ENCODE results near the gene ACAA1.

ACAA1 gene

DNA sequence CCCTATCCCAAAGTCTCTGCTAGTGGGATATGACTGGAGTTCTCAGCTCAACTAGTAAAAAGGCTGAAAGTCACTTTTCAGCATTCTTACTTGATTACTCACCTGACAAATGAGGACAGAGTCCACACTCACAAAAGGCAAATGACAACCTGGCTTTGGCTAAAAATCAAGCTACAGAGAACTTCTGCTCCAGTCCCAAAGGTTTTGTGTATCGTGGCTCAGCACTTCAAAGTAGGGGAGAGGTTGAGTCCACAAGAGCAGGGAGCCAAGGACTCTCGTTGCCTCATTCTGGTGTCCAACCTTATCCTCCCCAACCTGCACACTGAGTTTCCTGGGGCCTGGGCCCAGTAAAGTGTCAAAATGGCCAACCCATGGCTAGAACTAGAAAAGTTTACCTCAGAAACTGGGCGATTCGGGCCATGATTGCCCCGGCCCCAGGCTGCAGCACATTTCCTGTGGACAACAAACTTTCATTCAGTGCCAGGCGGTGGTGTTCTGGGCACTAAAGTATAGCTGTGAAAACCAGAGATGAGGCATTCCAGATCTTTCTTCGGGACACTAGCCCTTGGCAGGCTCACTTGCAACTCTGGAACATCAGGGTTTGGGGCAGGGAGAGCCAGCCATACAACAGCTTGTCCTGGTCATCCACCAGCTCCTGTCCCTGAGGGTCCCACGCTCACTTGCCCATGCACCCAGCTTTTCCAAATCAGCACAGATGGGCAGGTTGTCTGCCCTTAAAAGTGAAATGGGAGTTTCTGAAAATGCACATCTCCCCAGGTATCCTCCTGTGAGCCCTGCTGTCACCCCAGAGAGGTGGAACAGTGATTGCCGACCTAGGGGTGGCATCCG, 3.1 kb downstream of the ACAA1 start:
- no peak for DNase-seq

- no peak for DNase-seq
Observed at GRCh38 chr3:38133209-38133556, 3.7 kb downstream of the ACAA1 start.

- DNase-seq: no peak
Observed at GRCh38 chr3:38131621-38132369, 5.1 kb downstream of the ACAA1 start.

DNA sequence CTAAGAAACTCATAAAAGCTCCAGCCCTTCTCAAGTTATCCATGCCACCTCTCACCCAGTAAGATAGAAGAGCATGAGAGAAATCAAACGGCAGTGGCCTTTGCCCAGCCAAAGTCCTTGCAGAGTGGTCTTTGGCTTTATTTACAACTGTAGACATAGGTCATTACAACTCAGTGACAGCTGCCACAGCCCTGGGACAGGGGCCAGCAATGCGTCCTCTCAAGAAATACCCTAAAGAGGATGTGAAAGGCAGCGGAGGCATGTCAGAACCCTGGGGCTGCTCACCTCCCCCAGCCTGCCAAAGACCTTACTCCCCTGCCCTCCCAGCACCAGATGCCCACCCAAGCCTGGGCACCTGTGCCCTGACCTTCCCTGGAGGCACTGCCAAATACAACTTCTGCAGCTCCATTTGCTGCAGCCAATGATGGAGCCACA, 6.3 kb downstream of the ACAA1 start:
- DNase-seq: no peak

DNA sequence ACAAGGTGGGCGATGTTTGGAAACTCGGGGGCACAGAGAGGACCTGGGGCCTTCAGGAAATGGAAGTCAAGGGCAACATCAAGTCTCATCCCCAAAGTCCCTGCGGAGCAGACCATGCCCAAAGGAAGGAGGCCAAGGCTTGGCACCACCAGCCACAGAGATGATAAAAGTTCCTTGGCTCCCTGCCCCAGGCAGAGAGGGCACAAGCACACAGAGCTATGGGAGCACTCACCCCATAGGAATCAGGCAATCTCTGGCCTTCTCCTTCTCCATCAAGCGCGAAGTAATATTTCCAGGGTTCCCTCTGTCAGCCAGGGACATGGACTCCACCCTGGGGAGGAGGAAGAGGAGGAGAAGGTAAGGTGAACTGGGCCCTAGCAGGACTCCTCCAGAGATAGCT, 7.9 kb downstream of the ACAA1 start:
- no peak for DNase-seq

DNA sequence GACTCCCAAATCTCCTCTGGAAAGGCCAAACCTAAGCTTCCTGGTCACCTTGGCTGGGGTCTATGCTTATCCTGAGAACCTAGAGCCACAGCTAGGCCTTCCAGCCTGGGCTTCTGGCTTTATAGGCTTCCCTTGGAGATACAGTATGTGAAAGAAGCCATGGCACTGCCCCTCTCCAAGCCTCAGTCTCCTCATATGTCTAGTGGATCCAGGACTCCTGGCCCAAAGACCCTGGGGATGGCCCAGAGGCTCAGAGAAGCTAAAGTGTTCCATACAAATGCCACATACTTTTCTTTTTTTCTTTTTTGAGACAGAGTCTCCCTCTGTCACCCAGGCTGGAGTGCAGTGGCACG, 8.6 kb downstream of the ACAA1 start:
- DNase-seq: no peak

DNA sequence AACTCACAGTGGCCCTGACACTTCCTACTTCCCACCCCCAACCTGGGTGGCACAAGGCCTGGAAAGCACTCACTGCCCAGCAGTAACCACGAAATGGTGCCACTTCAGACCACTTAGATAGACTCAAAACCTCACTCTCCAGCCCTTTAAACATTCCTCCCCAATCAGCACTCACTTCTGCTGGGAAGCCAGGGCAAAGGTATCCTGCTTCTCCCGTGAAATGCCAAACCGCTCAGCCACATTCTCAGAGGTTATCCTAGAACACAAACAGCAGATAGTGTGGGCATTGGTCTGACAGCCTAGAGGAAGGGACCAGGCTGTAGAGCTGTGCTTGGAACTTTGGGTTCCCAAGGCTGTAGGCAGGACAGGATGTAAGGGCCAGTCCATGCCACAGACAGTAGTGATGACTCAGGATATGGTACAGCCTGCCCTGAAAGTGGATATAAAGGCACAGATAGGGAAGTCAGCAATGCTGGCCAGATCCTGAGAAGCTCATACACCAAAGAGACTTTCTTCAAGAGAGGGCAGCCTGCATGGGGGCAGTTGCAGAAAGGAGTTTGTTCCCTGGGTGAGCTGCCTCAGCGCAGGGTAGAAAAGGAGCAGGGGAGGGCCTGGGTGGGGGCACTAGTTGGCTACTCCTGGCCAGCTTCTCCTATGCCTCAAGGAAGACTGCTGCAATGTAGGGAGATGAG, 9.2 kb downstream of the ACAA1 start:
- DNase-seq: no peak

DNA sequence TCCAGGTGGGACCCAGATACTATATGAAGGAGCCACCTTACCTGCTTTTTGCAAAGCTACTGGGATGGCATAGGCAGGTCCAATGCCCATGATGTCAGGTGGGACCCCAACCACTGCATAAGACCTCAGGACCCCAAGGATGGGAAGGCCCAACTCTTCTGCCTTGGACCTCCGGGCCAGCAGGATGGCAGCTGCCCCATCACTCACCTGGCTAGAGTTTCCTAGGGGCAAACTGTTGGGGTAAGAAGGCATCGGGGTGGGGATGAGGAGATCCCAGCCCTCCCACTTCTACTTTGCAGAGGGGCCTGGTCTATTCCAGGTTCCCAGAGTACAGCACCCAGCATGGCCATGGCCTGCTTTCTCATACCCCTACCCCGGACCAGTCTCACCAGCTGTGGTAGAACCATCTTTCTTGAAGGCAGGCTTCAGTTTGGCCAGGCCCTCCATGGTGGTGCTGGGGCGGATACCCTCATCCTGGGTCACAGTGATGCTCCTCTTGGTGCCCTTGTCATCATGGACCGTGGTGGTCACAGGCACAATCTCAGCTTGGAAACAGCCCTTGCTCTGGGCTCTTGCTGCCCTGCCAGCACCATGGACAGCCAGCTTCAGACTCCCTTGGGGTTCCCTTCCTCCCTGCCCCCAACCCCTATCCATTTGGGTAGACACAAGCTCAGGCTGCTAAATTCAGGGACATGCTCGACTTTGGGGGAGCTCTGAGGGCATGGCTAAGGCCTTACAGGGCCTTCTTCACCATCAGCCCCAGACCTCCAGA, 10.6 kb downstream of the ACAA1 start:
- DNase-seq: no peak

GRCh38 chr3:38125305-38126120, 11.4 kb downstream of the ACAA1 start:
- no peak for DNase-seq

- no peak for DNase-seq
Observed at GRCh38 chr3:38124324-38125122, 12.4 kb downstream of the ACAA1 start.

- no peak for DNase-seq
Observed at GRCh38 chr3:38122712-38123290, 14.1 kb downstream of the ACAA1 start.

- no peak for DNase-seq
Observed at GRCh38 chr3:38121832-38122461, 15.0 kb downstream of the ACAA1 start.

DNA sequence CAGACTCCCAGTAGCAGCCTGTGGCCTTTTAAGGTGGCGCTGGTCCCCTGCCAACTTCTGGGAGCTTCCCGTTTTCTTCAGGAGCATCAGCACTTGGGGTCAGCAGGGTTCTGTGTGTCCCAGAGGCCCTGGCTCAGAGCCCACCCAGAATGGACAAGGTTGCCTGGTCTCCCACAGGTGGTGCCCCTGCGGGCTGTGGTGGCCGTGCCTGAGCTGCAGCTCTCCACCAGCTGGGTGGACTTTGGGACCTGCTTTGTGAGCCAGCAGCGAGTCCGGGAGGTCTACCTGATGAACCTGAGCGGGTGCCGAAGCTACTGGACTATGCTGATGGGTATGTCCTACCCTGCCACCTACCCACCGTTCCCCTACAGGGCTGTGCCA, 15.5 kb downstream of the ACAA1 start:
- DNase-seq: no peak

- DNase-seq: no peak
Observed at GRCh38 chr3:38120693-38121450, 16.1 kb downstream of the ACAA1 start.

DNA sequence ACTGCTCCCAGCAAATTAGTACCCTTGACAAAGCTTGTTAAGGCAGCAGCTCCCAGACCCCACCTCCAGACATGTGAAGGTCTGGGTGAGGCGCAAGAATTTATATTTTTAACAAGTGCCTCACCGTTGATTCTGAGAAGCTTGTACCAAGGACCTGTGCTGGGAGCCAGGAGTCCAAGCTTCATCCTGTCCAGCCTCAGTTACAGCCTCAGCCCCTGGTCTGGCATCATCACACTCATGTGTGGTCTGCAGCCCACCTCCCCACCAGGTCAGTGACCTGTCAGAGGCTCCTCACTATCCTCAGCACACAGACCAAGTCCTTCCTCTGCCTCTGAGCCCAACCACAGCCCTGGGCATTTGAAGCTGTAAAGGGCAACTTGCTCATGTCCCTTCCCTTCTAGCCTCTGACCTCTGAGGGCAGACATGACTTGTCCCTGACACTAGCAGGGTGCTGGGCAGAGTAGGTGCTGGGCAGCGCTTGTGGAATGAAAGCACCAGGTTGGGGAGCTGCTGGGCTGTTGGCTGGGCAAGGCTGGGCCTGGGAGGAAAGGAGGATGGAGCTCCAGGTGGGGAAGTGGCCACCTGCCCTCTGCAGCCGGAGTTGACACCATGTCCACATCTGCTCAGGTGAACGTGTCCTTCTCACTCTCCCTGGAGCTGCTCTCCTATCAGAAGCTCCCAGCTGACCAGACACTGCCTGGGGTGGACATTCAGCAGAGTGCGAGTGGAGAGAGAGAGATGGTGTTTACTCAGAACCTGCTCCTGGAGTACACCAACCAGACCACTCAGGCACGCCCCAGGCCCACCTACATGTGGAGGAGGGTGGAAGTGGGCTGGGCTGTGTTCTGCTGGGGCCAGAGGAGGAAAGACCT, 16.9 kb downstream of the ACAA1 start:
- DNase-seq: no peak

DNA sequence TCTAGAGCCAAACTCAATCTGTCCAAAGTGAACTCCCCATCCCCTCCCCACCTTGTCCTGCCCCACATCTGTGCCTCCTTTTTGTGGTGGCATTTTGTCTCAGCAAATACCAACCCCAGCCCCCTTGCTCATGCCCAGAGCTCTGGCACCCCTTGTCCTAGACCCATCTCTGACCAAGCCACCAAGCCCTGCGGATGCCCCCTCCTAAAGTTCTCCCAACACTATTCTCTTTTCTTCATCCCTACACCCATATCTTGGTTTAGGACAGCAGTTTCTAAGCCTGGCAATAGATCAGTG, 17.7 kb downstream of the ACAA1 start:
- DNase-seq: no peak

GRCh38 chr3:38118421-38119247, 18.3 kb downstream of the ACAA1 start:
- DNase-seq: no peak

Data from NCI-H1105 (cell line).